ENCODE results near the gene SIK2. TPM values are rescaled to one million over a fixed set of nuclear protein-coding genes. Genes with fewer than 3 reads are reported as not detected.

Gene SIK2
- total RNA-seq, 1 donor from 2014 or later, result 7.0 TPM

- intact Hi-C loops (cut with micrococcal nuclease), result loop anchor here (1.0 to 5.0 kb wide), 5 partner anchors 64 to 325 kb away; partner anchors contain the start of gene SIK2
Observed at GRCh38 chr11:111777094-111778046, 175.1 kb downstream of the SIK2 start.

DNA sequence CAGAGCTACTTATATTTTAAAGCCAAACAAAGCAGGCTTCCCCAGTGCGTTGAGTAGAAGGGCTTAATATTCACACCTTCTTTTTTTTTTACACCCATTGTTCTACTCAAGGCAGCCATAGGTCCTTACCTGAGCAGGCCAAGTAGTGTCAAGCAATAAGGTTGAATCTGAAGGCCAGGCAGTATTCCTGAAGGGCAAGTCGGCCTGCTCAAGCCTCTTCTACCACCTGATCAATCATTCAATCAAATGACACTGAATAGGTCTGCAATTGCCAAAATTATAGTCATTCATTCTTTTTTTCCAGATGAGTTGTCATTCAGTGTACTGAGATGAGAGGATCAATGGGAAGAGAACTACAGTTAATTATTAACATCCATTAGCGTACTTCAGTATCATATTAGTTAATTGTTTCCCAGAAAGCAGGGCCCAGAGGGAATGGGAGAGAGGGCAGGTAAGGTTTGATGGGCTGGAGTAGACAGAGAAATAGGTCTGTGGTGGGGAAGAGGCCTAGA, 175.9 kb downstream of the SIK2 start:
- intact Hi-C loops (cut with micrococcal nuclease), result loop anchor here (5.0 kb wide), 1 partner anchor 326 kb away; no protein-coding TSS in a partner anchor

DNA sequence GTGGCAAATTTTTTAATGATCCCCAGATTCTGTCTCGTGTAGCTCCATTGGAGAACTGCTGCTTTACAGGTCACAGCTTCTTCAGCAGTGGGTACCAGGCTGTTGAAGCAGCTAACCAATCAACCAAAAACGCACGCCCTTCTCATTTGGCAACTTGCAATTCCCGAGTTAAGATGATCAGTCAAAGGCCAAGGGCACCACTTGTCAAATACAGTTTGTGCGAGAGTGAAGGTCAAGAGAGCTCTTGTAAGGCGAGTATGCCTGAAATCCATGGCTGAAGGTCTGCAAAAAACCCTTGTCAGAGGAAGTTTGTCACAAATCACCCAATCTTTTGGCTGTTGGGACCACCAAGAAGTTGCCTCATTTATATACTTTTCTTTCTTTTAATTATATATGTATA, 176.9 kb downstream of the SIK2 start:
- intact Hi-C loops (cut with micrococcal nuclease), result loop anchor here (5.0 kb wide), 1 partner anchor 327 kb away; no protein-coding TSS in a partner anchor

Other genes with a start within 250 kb of the SIK2 start
- 2.6 and 3.3 TPM in 2 replicates for gene POU2AF1, start 223.2 kb upstream of the SIK2 start, total RNA-seq
- gene BTG4, start 90.1 kb upstream of the SIK2 start, total RNA-seq, result not detected in 2 replicates
- gene HOATZ, start 87.7 kb upstream of the SIK2 start, total RNA-seq, result not detected in 2 replicates
- gene LAYN, start 61.7 kb upstream of the SIK2 start, total RNA-seq, result 1.1 and 1.3 TPM in 2 replicates
- gene PPP2R1B, start 163.9 kb downstream of the SIK2 start, total RNA-seq, result 56.3 and 62.2 TPM in 2 replicates